Glutamatergic neuron (in vitro differentiated cells): ENCODE measurements around the gene ABHD11. TPM values are rescaled to one million over a fixed set of nuclear protein-coding genes. Genes with fewer than 3 reads are reported as not detected.

Experiments used
- DNase-seq: peaks from one replicate; pipeline ENCODE4 v3.0.0; 2022
- H3K27ac Mint-ChIP-seq: one replicate; pipeline ENCODE4 v1.8.0; 2020; ENCODE audit warnings: mild to moderate bottlenecking, mixed read lengths, inconsistent platforms; ENCODE audit not compliant: unreplicated experiment
- H3K27me3 Mint-ChIP-seq: one replicate; pipeline ENCODE4 v1.8.0; 2020; ENCODE audit warnings: mild to moderate bottlenecking, moderate library complexity, mixed read lengths, inconsistent platforms; ENCODE audit not compliant: unreplicated experiment
- H3K36me3 Mint-ChIP-seq: one replicate; pipeline ENCODE4 v1.8.0; 2020; ENCODE audit warnings: mild to moderate bottlenecking, mixed read lengths, inconsistent platforms; ENCODE audit not compliant: unreplicated experiment
- H3K4me1 Mint-ChIP-seq: one replicate; pipeline ENCODE4 v1.8.0; 2020; ENCODE audit warnings: mild to moderate bottlenecking, low read depth, mixed read lengths, inconsistent platforms; ENCODE audit not compliant: unreplicated experiment
- H3K4me3 Mint-ChIP-seq: one replicate; pipeline ENCODE4 v1.8.0; 2020; ENCODE audit warnings: mild to moderate bottlenecking, mixed read lengths, inconsistent platforms; ENCODE audit not compliant: unreplicated experiment
- H3K9me3 Mint-ChIP-seq: one replicate; pipeline ENCODE4 v1.8.0; 2020; ENCODE audit warnings: mild to moderate bottlenecking, moderate library complexity, mixed read lengths, inconsistent platforms; ENCODE audit not compliant: unreplicated experiment
- total RNA-seq: library from RNA; stranded (reverse); fragmentation: NEBNext Ultra II Directional; extraction: Animal tissue kit (Norgen Biotek cat#: 25700); gene quantifications from one replicate; pipeline ENCODE4 v1.2.1, GENCODE V29; 2021; ENCODE audit not compliant: unreplicated experiment
- TF ChIP-seq, protein P1 (sequence below): fragments of 200-600 bp; sonication (generic); IDR thresholded peaks from one replicate; pipeline ENCODE4 v1.5.0; 2021; ENCODE audit not compliant: partially characterized antibody, unreplicated experiment

The ABHD11 gene
- total RNA-seq, 1 donor from 2014 or later, result 13.9 TPM

DNA sequence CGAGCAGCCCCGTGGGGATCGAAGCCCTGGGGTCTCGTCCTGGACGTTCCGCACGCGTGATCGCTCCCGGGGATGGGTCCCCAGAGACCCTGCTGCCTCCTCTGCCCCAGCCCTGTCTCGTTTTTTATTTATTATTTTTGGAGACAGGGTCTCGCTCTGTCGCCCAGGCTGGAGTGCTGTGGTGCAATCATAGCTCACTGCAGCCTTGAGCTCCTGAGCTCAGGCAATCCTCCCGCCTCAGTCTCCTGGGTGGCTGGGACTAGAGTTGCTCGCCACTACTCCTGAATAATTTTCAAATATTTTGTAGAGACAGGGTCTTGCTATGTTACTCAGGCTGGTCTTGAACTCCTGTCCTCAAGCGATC, 18.8 kb downstream of the ABHD11 start:
- Mint-ChIP-seq H3K27me3 (peaks cover 9% of the 10 kb centered on the region), H3K4me3 (peak overlapping the region; percentile 84), H3K4me1 (peaks cover 7% of the 10 kb centered on the region), H3K36me3 (no peaks in the 10 kb centered on the region), H3K27ac (peak overlapping the region; percentile 70), H3K9me3 (peaks cover 4% of the 10 kb centered on the region)
- TF ChIP-seq, protein P1, sequence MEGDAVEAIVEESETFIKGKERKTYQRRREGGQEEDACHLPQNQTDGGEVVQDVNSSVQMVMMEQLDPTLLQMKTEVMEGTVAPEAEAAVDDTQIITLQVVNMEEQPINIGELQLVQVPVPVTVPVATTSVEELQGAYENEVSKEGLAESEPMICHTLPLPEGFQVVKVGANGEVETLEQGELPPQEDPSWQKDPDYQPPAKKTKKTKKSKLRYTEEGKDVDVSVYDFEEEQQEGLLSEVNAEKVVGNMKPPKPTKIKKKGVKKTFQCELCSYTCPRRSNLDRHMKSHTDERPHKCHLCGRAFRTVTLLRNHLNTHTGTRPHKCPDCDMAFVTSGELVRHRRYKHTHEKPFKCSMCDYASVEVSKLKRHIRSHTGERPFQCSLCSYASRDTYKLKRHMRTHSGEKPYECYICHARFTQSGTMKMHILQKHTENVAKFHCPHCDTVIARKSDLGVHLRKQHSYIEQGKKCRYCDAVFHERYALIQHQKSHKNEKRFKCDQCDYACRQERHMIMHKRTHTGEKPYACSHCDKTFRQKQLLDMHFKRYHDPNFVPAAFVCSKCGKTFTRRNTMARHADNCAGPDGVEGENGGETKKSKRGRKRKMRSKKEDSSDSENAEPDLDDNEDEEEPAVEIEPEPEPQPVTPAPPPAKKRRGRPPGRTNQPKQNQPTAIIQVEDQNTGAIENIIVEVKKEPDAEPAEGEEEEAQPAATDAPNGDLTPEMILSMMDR, result no peak
- DNase-seq, result no peak

DNA sequence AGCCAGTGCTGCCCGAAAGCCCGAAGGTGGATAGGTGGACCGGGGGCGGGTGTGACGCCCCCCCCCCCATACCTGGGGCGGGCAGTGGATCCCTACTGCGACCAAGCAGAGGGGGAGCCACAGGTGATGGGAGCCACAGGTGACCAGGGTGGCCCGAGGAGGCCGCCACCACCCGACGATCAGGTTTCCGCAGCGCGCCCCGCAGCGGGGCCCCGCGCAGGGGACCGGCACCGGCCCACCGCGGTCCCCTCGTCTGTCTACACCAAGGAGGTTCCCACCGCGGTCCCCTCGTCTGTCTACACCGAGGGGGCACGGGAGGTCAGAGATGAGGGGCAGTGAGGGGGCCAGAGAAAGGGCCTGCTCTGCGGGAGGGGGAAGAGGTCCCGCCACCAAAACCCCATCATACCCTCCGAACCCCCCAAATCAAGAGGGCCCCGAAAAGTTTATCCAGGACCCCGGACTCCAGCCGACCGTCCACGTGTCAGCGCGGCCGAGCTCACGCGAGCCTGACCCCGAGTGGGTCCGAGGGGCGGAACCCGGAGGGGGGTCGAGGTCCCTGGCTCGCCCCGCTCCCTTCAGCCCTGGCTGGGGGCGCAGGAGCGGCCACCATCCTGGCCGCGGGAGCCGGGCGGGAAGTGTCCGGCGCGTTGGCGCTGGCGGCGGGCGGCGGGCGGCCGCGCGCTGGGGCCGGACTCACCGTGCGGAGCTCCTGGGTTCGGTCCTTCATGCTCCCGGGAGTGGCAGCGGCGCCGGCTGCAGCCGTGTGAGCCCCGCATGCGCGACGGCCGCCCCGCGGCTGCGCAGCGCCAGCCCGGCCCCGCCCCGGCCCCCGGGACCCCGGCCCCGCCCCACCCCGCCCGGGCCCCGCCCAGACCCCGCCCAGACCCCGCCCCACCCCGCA, 19.4 kb downstream of the ABHD11 start, which contains the start of gene STX1A:
Gene STX1A, minus strand, starts transcription at position 765 of the 901 bp plus-strand sequence. Its CDS starts 38 bp downstream, at position 727.
- Mint-ChIP-seq H3K4me1 (peaks cover 7% of the 10 kb centered on the region), H3K36me3 (no peaks in the 10 kb centered on the region), H3K9me3 (peaks cover 4% of the 10 kb centered on the region), H3K27ac (peak within 1 kb of the TSS; percentile 70), H3K4me3 (peak within 1 kb of the TSS; percentile 84), H3K27me3 (peaks cover 9% of the 10 kb centered on the region)
- peak; percentile 77 for DNase-seq
- TF ChIP-seq, protein P1, result no peak

DNA sequence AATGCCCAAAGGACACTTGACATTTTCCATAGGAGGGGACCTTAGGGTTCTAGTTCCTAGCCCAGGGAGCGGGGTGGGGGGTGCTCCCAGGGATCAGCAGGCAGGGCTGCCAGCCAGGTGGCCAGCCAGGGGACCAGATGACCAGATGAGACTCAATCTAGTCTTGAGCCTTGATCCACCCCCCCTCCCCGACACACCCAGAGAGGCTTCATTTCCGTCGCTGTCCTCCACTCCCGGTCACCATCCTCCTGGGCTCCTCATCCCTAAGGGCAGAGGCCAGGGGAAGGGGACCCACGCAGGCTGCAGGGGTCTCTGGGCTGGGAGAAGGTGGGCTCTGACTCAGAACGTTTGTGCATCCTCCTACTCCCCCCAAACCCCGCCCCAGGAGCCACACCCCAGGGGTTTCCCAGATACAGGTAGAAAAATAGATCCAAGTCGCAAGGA, 20.1 kb downstream of the ABHD11 start:
- no peak overlapping the region for H3K27ac Mint-ChIP-seq
- TF ChIP-seq, protein P1, result no peak
- peaks cover 4% of the 10 kb centered on the region for H3K9me3 Mint-ChIP-seq
- peak overlapping the region; percentile 68 for H3K4me3 Mint-ChIP-seq
- no peak for DNase-seq
- H3K4me1 Mint-ChIP-seq, result peaks cover 7% of the 10 kb centered on the region
- H3K36me3 Mint-ChIP-seq, result no peaks in the 10 kb centered on the region
- H3K27me3 Mint-ChIP-seq, result peaks cover 9% of the 10 kb centered on the region

DNA sequence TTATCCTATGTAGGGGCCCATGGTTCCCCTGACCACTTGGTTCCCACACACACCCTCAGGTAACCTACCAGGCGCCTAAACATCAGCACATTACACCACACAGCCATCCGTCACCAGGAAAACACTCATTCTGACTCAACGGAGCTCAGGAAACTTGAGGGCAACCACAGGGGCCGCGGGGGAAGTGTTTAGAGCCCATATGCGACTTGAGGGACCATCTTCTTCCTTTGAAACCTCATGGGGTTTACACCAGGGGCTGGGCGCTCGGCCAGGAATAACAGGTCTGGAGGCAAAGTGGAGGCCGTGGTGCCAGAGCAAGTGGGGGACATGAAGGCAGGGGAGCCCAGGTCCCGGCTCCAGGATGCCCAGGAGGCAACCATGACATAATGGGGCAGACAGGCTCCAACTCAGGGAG, 20.6 kb downstream of the ABHD11 start:
- Mint-ChIP-seq H3K27me3 (peaks cover 9% of the 10 kb centered on the region), H3K9me3 (peaks cover 4% of the 10 kb centered on the region), H3K27ac (no peak overlapping the region), H3K4me3 (peak overlapping the region; percentile 67), H3K36me3 (peaks cover 2% of the 10 kb centered on the region), H3K4me1 (peaks cover 7% of the 10 kb centered on the region)
- no peak for DNase-seq
- TF ChIP-seq, protein P1, result no peak
